ENCODE data around the gene LDLRAD3.

DNA sequence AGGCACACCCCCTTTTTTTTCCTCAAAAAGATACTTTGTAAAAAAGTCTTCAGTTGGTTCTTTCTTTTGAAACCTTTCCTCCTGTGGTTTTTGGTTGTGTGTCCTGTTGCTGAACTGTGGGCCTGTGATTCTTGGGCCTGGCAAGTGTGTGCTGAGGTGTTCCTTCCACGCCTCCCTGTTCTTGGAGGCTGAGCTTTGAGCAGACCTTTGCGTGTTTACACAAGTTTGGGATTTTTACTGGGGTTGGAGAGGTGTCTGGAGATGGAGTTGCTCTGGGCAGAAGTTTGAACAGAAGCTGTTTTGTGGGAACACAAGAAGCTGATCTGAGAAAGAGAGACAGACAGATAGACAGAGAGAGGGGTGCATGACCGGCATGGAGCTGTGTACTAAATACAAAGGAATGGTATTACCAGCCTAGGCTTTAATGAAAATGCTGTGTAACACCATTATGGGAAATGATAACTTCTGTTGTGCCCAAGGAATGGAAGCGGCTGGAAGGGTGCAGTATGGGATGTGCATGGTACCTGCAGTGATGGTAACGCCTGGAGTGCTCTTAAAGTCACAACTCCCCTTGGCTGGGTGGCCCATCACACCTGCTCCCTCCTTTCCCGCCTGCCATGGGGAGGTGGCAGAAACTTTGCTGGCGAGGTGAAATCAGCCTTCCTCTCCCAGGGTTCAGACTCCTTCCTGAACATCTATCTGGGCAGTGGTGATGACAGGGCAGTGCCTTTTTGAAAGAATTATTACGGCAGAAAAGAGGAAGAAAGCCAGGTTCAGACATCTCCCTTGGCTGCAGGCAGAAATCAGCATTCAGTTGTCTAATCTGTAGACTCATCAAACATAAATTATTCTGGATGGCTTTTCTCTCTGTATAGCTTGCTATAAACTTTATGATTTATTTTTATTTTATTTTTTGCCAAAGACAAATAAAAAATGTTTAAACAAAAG lies 70.4 kb downstream of the LDLRAD3 start:
- TF ChIP-seq TCF12 (IDR thresholded peaks at IDR 0.05; ENCODE audit: low read depth): no peak
- no peak for TF ChIP-seq YY1 (IDR thresholded peaks at IDR 0.05; ENCODE audit: low read depth)
- no peak for TF ChIP-seq RAD21 (IDR thresholded peaks at IDR 0.05; ENCODE audit: low read depth)
- TF ChIP-seq, protein P1, sequence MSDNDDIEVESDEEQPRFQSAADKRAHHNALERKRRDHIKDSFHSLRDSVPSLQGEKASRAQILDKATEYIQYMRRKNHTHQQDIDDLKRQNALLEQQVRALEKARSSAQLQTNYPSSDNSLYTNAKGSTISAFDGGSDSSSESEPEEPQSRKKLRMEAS (IDR thresholded peaks at IDR 0.05): no peak
- TF ChIP-seq EP300 (IDR thresholded peaks at IDR 0.05; ENCODE audit: borderline replicate concordance): no peak
- no peak for TF ChIP-seq CEBPB (IDR thresholded peaks at IDR 0.05)
- TF ChIP-seq TAF1 (IDR thresholded peaks at IDR 0.05; ENCODE audit: low read depth): no peak
- no peak for TF ChIP-seq CREB1 (IDR thresholded peaks at IDR 0.05; ENCODE audit: low read depth)
- TF ChIP-seq NFIC (IDR thresholded peaks at IDR 0.05): no peak
- no peak for TF ChIP-seq FOXM1 (IDR thresholded peaks at IDR 0.05; ENCODE audit: borderline replicate concordance, low read depth)
